Loucy (cell line): Measurements from ENCODE around the gene C2CD3.

ENCODE experiments used
- EZH2phosphoT487 ChIP-seq: fragments of 200-600 bp; IDR thresholded peaks from 2 replicates; pipeline ENCODE4 v1.6.1; 2018; ENCODE audit warnings: antibody characterized with exemption, mild to moderate bottlenecking, moderate library complexity, borderline replicate concordance
- TF ChIP-seq, protein P1 (sequence below): fragments of 200-600 bp; sonication (generic); conservative IDR thresholded peaks from 2 replicates; pipeline ENCODE4 v1.5.1; 2014; ENCODE audit warnings: mild to moderate bottlenecking, antibody characterized with exemption, low read length

DNA sequence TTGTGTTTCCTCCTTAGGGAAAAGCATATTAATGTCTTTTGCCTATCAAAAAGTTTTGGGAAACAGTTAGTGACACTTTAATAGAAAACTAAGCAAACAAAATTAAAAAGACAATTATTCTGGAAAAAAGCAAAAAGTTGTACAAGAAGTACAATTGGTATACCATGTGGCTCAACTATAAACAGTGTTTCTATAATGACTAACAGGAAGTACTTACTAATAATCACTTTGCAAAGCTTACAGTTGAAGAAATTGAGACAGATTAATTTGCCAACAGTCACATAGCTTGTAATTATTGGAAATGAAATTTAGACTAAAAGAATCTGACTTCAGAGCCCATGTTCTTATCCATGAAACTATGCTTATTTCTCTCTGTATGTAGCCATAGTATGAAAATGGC, 25.0 kb upstream of the C2CD3 start:
- no peak for TF ChIP-seq EZH2phosphoT487
- TF ChIP-seq, protein P1, sequence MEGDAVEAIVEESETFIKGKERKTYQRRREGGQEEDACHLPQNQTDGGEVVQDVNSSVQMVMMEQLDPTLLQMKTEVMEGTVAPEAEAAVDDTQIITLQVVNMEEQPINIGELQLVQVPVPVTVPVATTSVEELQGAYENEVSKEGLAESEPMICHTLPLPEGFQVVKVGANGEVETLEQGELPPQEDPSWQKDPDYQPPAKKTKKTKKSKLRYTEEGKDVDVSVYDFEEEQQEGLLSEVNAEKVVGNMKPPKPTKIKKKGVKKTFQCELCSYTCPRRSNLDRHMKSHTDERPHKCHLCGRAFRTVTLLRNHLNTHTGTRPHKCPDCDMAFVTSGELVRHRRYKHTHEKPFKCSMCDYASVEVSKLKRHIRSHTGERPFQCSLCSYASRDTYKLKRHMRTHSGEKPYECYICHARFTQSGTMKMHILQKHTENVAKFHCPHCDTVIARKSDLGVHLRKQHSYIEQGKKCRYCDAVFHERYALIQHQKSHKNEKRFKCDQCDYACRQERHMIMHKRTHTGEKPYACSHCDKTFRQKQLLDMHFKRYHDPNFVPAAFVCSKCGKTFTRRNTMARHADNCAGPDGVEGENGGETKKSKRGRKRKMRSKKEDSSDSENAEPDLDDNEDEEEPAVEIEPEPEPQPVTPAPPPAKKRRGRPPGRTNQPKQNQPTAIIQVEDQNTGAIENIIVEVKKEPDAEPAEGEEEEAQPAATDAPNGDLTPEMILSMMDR: no peak
